GM19468 (cell line): ENCODE results near the gene TBPL1.
A peak's percentile ranks its signal among the peaks of the same experiment; 100 is the strongest.
"Not testable (repeated sequence)": the region's sequence is repeated elsewhere in the genome, so short reads cannot be mapped to it uniquely, and the experiment has no call there.

Experiments used
- ATAC-seq: cut with Tn5 transposase; IDR thresholded peaks from one replicate; pipeline ENCODE4 v1.9.1; 2021; ENCODE audit warnings: mild to moderate bottlenecking, moderate library complexity, moderate number of reproducible peaks; ENCODE audit not compliant: unreplicated experiment; ENCODE audit errors: extremely low read depth

The TBPL1 gene

DNA sequence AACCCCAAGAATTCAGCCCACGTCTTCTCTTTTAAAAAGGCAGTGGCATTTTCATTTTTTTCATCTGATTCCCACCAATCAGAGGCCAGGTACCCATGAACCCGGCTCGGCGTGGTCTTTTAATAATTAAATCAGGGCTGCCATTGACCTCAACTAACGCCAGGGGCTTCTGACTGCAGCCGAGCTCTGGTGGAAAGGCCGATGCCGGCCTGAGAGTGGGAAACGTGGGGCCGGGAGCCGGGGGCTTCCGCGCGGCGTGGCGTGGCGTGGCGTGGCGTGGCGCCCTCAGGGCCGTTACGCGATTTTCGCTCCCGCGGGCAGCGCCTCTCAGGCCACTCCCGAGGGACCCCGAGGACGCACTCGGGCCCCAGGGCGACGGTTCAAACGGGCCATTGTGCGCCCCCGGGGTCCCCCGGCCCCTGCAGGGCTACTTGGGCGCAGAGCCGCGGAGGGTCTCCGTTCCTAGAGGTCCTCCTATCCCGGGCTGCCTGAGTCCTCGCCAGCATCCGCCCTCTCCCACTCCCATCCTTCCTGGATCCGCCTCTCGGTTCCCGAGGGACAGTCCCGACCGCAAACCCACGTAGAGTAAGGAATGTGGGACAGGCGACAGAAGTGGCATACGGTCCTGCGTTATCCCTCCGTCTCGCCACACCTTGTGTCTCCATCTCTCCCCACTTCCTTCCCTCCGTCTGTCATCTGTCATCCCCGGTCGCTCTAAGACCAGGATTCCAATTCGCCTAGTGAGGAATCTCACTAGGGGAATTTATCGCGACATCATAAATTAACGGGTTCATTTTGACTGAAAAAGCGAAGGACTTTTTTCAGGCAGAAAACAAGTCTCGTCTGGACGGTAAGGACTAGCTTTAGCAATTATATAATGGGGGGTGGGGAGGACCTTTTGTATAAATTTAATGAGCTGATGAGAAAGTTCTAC is 876 bp upstream of the TBPL1 start:
- ATAC-seq = peak; percentile 40

- ATAC-seq = no peak
Measured at GRCh38 chr6:133953634-133954415, 801 bp downstream of the TBPL1 start.

DNA sequence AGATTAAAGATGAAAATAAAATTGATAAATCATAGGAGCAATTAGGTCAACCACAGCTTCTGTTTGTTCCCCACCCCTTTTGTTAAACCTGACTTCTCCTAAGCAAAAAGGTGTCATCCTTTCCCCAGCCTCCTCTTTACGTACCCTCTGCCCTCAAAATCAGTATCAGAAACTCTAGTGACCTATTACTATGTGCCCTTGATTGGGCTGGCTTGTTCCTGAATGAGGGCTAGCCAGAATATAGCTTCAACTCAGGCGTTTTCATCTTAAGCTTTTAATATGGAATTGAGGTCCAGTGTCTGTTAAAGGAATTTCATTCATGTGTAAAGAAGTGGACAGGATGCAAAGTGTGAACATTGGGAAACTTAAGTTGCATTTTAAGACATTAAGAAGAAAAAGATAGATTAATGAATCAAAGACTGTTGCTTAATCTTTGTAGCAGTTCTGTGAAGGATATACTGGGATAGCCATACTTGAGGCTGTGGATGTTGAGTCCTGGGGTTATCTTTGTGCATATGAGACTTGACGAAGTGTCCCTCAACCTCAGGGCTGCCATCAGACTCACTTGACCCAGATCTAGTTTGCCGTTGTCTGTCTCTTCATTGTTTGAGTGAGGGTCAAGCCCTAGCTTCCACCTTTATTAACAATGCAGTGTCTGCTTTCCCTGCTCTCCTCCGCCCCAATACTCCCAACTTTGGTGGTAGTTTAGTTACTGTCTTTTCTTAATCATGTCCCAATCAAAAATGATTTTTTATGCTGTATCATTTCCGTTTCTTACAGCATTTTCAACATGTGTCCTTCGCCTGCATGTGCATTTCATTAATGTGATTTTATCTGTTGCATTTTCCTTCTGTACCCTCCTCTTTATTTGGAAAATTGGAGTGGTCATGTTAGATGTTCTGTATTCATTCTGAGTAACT is 1.9 kb downstream of the TBPL1 start:
- no peak for ATAC-seq

- no peak for ATAC-seq
Measured at GRCh38 chr6:133955582-133956415, 2.8 kb downstream of the TBPL1 start.

- ATAC-seq = no peak
Measured at GRCh38 chr6:133956416-133957049, 3.5 kb downstream of the TBPL1 start.

DNA sequence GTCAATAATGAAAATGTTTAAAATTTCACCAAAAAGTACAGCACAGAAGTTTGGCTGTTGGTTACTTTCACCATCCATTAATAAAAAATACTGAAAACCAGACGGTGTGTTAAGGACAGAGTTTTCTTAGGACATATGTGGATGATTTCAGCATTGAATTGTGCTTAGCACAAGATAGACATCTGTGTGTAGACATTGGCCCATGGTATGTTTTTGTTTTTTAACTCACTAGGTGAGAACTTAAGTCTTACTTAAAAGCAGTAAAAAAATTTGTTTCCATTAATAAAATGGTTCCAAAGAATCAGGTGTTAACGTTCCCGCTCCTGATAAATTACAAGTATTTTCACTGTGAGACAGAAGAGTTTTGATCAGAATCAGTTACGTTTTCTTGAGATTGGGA is 4.2 kb downstream of the TBPL1 start:
- no peak for ATAC-seq

DNA sequence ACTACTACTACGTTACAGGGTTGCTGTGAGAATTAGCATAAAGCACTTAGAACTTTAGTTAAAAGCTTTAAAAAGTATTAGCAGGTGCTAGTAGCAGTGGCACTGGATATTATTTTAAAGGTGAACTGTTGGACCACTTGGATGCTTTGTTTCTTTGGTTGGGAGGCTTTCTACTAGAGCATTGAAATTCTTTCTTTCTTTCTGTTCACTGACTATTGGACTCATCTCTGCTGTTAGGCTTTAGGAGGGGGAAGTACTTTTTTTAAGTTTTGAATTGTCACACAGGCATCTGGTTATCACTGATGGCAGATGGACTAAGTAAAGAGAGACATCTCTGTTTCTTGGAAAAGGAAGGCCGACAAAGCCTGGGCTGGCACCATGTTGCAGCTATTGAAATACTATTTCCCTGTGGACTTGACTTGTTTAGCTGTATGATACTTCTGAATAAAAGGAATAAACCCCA is 4.8 kb downstream of the TBPL1 start:
- no peak for ATAC-seq

GRCh38 chr6:133958791-133959190 is 5.8 kb downstream of the TBPL1 start:
- ATAC-seq = no peak

GRCh38 chr6:133959667-133960368 is 6.8 kb downstream of the TBPL1 start:
- no peak for ATAC-seq

DNA sequence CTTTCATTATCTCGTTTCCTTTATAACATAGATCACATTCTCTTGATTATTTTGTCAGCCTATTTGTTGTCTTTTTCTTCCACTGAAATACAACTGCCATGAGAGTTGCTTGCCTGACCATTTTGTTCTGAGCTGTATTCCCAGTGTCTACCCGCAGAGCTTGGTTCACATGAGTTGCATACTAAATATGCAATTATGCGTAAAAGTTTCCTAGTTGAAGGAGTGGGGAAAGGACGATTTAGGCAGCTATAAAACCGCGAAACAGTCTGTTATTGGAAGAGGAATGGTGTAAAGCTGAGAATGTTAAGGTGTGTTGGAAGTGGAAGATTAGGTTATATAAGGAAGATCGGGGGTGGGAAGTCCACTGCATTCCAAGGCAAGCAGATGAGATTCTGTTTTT is 8.8 kb downstream of the TBPL1 start:
- no peak for ATAC-seq

GRCh38 chr6:133964052-133964451 is 11.0 kb downstream of the TBPL1 start:
- no peak for ATAC-seq

DNA sequence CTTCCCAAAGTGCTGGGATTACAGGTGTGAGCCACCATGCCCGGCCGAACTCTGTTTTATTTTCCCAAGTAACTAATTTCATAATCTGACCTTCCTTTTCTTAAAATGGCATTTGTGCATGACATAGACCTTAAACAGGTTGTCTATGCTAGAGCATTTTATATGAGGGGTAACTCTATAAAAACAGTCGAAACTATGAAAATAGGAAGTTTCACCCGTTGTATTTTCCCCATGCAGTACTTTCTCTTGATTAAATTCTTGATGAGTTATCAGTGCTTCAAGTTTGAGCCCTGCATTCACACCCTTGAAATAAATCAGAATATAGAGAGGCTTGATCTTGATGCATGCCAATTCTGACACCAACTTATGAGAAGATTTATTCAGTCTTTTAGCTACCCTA is 11.7 kb downstream of the TBPL1 start:
- ATAC-seq = no peak

- no peak for ATAC-seq
Measured at GRCh38 chr6:133965817-133966360, 12.9 kb downstream of the TBPL1 start.

- ATAC-seq = peak; percentile 84
Measured at GRCh38 chr6:133966654-133967329, 13.8 kb downstream of the TBPL1 start.

DNA sequence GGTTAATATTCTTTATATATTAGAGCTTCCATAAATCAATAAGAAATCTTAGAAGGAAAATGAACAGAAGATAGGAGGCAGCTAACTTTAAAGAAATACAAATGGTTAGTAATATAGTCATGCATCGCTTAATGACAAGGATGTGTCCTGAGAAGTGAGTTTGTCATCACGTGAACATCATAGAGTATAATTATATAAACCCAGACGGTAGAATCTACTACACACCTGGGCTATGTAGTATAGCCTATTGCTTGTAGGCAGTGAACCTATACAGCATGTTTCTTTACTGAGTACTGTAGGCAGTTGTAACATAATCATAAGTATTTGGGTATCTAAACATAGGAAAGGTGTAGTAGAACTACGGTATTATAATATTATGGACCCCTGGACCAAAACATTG is 14.3 kb downstream of the TBPL1 start:
- no peak for ATAC-seq

GRCh38 chr6:133967835-133968234 is 14.8 kb downstream of the TBPL1 start:
- ATAC-seq = not testable (repeated sequence)

GRCh38 chr6:133969285-133969920 is 16.4 kb downstream of the TBPL1 start:
- ATAC-seq = no peak
